ENCODE measurements around the gene CASS4. TPM values are rescaled to one million over a fixed set of nuclear protein-coding genes. Genes with fewer than 3 reads are reported as not detected.

CASS4 gene
- total RNA-seq (2021), result 0.11 to 0.14 TPM (median 0.13 TPM) in 3 replicates
- percentile 40 among the genes with signal in this experiment for Bru-seq, nascent RNA
- long read RNA-seq, experiment 1, result 0 reads
- long read RNA-seq, experiment 2, result 0 reads
- long read RNA-seq, experiment 3, result 0 reads

- ATAC-seq (no peak), DNase-seq (ENCODE audit: low spot score) (no peak)
- Mint-ChIP-seq H3K27ac (no peak within 1 kb of the TSS), H3K4me3 (no peak within 1 kb of the TSS), H3K36me3 (peaks cover 17% of the 10 kb centered on the region), H3K9me3 (no peaks in the 10 kb centered on the region), H3K27me3 (ENCODE audit: low read depth) (no peaks in the 10 kb centered on the region), H3K4me1 (no peaks in the 10 kb centered on the region)
- TF ChIP-seq ZNF121 (CRISPR knock-in tag; IDR thresholded peaks at IDR 0.05) (no peak), SP1 (CRISPR knock-in tag; conservative IDR thresholded peaks at IDR 0.05) (no peak), KAT7 (CRISPR knock-in tag; IDR thresholded peaks at IDR 0.05; ENCODE audit: borderline replicate concordance) (no peak)
- ChIA-PET CTCF (no interaction called here), POLR2A (interaction anchor here (0.6 kb wide), 1 partner anchor 17 kb away, joined by 5 read pairs; no protein-coding TSS in a partner anchor)
Observed at GRCh38 chr20:56411759-56412472, at the start of gene CASS4. Gene CASS4 (plus strand): TSS chr20:56412260. CDS start chr20:56412459, 199 bp downstream.

- ATAC-seq (no peak), DNase-seq (ENCODE audit: low spot score) (no peak)
- Mint-ChIP-seq H3K4me3 (no peak overlapping the region), H3K27ac (no peak overlapping the region), H3K4me1 (peaks cover 24% of the 10 kb centered on the region), H3K9me3 (no peaks in the 10 kb centered on the region), H3K27me3 (ENCODE audit: low read depth) (peaks cover 23% of the 10 kb centered on the region), H3K36me3 (peaks cover 3% of the 10 kb centered on the region)
- ChIA-PET CTCF (interaction anchor here (0.6 kb wide), 1 partner anchor 302 kb away, joined by 4 read pairs; no protein-coding TSS in a partner anchor), POLR2A (no interaction called here)
- TF ChIP-seq E2F4 (CRISPR knock-in tag; IDR thresholded peaks at IDR 0.05; ENCODE audit: borderline replicate concordance, low read depth), result no peak
- no peak for TF ChIP-seq ZNF317 (CRISPR knock-in tag; IDR thresholded peaks at IDR 0.05; ENCODE audit: borderline replicate concordance, low read depth)
- TF ChIP-seq ZNF263 (CRISPR knock-in tag; IDR thresholded peaks at IDR 0.05; ENCODE audit: low read depth), result no peak
- TF ChIP-seq SOX15 (CRISPR knock-in tag; IDR thresholded peaks at IDR 0.05), result no peak
- TF ChIP-seq TCF7 (CRISPR knock-in tag; IDR thresholded peaks at IDR 0.05; ENCODE audit: low read depth), result no peak
- no peak for TF ChIP-seq AR (CRISPR knock-in tag; IDR thresholded peaks at IDR 0.05)
- TF ChIP-seq MYBL2 (CRISPR knock-in tag; IDR thresholded peaks at IDR 0.05), result no peak
- TF ChIP-seq ZNF425 (CRISPR knock-in tag; conservative IDR thresholded peaks at IDR 0.05), result no peak
- TF ChIP-seq ARID4B (CRISPR knock-in tag; IDR thresholded peaks at IDR 0.05; ENCODE audit: borderline replicate concordance), result no peak
- TF ChIP-seq ZNF671 (CRISPR knock-in tag; IDR thresholded peaks at IDR 0.05), result no peak
- no peak for TF ChIP-seq TEAD1 (CRISPR knock-in tag; IDR thresholded peaks at IDR 0.05)
- TF ChIP-seq ZNF396 (CRISPR knock-in tag; IDR thresholded peaks at IDR 0.05; ENCODE audit: borderline replicate concordance), result no peak
- TF ChIP-seq ZMAT4 (CRISPR knock-in tag; IDR thresholded peaks at IDR 0.05), result no peak
- TF ChIP-seq FOXP1 (CRISPR knock-in tag; IDR thresholded peaks at IDR 0.05; ENCODE audit: borderline replicate concordance), result no peak
Observed at GRCh38 chr20:56362833-56363413, 49.1 kb upstream of the CASS4 start.
